SJSA1 (cell line): ENCODE results near the gene FGF23. TPM values are rescaled to one million over a fixed set of nuclear protein-coding genes. Genes with fewer than 3 reads are reported as not detected.

Experiments used
- DNase-seq, 2 experiments: peaks; one replicate each; pipeline ENCODE4 v3.0.0-alpha.2; 2015 to 2020; ENCODE audit warnings: low spot score in 2 of 2, low read depth in 1 of 2
- H3K27ac ChIP-seq: fragments of 250-450 bp; sonication (Bioruptor Pico); 2 replicates; pipeline ENCODE4 v1.5.1; 2020; ENCODE audit warnings: mild to moderate bottlenecking, moderate library complexity
- H3K27me3 ChIP-seq: fragments of 250-450 bp; sonication (Bioruptor Pico); replicated peaks from 2 replicates; pipeline ENCODE4 v1.5.1; 2020; ENCODE audit warnings: mild to moderate bottlenecking, moderate library complexity
- H3K36me3 ChIP-seq: fragments of 250-450 bp; sonication (Bioruptor Pico); 2 replicates; pipeline ENCODE4 v1.5.1; 2020; ENCODE audit warnings: mild to moderate bottlenecking
- H3K4me1 ChIP-seq: fragments of 250-450 bp; sonication (Bioruptor Pico); replicated peaks from 2 replicates; pipeline ENCODE4 v1.6.1; 2021; ENCODE audit warnings: mild to moderate bottlenecking
- H3K4me3 ChIP-seq: fragments of 250-450 bp; sonication (Bioruptor Pico); 2 replicates; pipeline ENCODE4 v1.5.1; 2020; ENCODE audit warnings: mild to moderate bottlenecking
- H3K9me3 ChIP-seq: fragments of 250-450 bp; sonication (Bioruptor Pico); replicated peaks from 2 replicates; pipeline ENCODE4 v1.5.1; 2020; ENCODE audit warnings: mild to moderate bottlenecking
- total RNA-seq: library from RNA; depleted of rRNA; stranded (reverse); fragments of >200 nt; shearing (Covaris generic); gene quantifications from 2 replicates; pipeline ENCODE4 v1.2.3, GENCODE V29; 2014

The FGF23 gene
- total RNA-seq, 1 experiment from 2014 or later, result not detected

DNA sequence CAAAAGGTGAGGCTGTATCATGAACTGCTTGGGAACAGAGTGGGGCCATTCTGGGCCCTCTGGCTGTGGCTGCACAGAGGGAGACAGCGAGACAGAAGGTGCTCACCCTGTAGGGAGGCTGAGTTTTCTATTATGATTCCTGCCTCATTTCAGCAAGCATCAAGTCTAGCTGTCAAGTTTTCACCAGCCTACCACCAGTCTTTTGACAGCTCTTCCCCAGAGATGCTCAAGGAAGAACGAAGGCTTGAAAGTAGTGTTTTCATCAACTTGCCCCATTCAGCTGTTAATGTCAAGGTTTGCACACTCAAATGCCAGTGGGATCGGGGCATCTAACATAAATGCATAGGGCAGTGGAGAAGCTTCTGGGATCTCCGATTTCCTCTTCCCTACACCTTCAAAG, 10.0 kb downstream of the FGF23 start:
- no peaks in the 10 kb centered on the region for H3K4me1 ChIP-seq
- no peak overlapping the region for H3K27ac ChIP-seq
- peaks cover 25% of the 10 kb centered on the region for H3K27me3 ChIP-seq
- H3K36me3 ChIP-seq, result no peaks in the 10 kb centered on the region
- no peaks in the 10 kb centered on the region for H3K9me3 ChIP-seq
- H3K4me3 ChIP-seq, result no peak overlapping the region
- DNase-seq, result no peak

DNA sequence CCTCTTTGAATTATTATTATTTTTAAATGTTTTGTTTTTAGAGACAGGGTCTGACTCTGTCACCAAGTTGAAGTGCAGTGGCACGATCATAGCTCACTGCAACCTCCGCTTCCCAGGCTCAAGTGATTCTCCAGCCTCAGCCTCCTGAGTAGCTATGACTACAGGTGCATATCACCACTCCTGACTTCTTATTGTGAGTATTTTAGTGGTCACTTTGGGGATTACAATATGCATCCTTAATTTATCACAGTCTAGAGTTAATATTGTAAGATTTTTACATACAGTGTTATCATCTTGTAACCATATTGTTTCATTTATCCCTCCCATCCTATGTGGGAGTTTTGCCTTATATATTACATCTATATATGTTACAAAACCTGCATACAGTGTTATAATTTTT, 13.4 kb downstream of the FGF23 start:
- Histone ChIP-seq H3K9me3 (no peaks in the 10 kb centered on the region), H3K27me3 (peaks cover 22% of the 10 kb centered on the region; the same call in 1 of the 2 replicates), H3K4me3 (no peak overlapping the region), H3K4me1 (no peaks in the 10 kb centered on the region), H3K27ac (no peak overlapping the region), H3K36me3 (no peaks in the 10 kb centered on the region)
- DNase-seq, result no peak

- Histone ChIP-seq H3K4me1 (no peaks in the 10 kb centered on the region), H3K27ac (no peak overlapping the region), H3K36me3 (peaks cover 28% of the 10 kb centered on the region), H3K27me3 (peaks cover 6% of the 10 kb centered on the region; the same call in 1 of the 2 replicates), H3K9me3 (no peaks in the 10 kb centered on the region), H3K4me3 (no peak overlapping the region)
- peak in 1 of 2 experiments; percentile 55 for DNase-seq
These were observed 23.5 kb downstream of the FGF23 start for GRCh38 chr12:4356041-4356327.

DNA sequence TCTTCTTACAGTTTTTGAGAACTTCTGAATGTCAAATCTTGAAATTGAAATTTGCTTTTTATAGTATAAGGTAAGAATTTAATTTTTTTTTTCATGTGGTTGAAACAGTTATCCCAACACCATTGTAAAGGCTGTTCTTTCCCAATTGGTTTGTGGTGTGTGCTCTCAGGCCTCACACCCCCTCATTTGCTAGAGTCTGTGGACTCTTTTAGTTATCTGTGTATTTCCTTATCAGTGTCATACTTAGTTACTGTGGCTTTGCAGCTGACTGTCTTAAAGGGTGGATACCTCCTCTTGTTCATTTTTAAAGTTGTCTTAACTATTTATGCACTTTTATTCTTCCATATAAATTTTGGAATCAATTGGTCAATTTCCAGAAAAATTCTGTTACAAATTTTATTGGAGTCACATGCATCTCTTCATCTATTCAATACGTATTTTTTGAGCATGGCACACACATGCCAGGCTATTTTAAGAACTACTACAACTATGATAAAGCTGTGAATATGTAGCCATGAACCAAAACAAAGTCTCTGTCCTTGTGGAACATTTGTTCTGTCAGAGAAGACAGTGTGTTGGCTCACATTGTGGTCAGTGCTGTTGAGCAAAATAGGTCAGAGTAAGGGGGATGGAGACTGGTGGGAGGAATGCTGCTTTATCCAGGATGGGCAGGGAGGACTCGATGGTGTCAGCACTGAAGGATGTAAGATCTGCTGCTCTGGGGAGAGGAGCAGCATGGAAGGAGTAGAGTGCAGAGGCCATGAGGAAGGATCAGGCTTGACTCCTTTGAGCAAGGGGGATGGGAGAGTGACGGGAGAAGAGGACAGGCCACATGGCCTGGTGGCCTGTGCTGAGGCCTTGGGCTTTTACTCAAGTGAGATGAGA, 24.1 kb downstream of the FGF23 start:
- Histone ChIP-seq H3K4me3 (no peak overlapping the region), H3K9me3 (no peaks in the 10 kb centered on the region), H3K27ac (no peak overlapping the region), H3K4me1 (no peaks in the 10 kb centered on the region), H3K27me3 (0 out of 2 replicates have a peak, but pooled peaks cover 2% of the 10 kb centered on the region), H3K36me3 (peaks cover 30% of the 10 kb centered on the region)
- DNase-seq, result no peak

DNA sequence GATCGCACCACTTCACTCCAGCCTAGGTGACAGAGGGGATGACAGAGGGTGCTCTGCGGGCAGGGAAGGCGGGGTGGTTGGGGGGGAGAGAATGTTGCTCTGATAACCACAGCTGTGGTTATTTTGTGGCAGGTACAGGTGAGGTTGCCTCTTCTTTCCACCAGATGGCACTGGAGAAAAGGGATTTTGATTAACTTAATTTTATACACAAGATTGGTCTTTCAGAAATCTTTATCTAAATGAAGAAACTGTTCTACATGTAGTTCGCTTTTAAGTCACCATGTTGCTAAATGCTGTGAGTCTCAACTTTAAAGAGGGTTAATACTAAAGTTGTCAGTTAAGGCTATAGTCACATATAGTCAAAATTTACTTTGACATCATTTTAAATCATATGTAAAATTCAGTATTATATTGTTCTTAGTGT, 25.7 kb downstream of the FGF23 start:
- no peak overlapping the region for H3K4me3 ChIP-seq
- no peak overlapping the region for H3K27ac ChIP-seq
- H3K36me3 ChIP-seq, result peaks cover 40% of the 10 kb centered on the region
- no peaks in the 10 kb centered on the region for H3K4me1 ChIP-seq
- no peaks in the 10 kb centered on the region for H3K9me3 ChIP-seq
- H3K27me3 ChIP-seq, result no peaks in the 10 kb centered on the region
- no peak for DNase-seq

GRCh38 chr12:4346931-4347330, 32.6 kb downstream of the FGF23 start:
- Histone ChIP-seq H3K27me3 (no peaks in the 10 kb centered on the region), H3K4me3 (no peak overlapping the region), H3K9me3 (no peaks in the 10 kb centered on the region), H3K27ac (no peak overlapping the region), H3K4me1 (no peaks in the 10 kb centered on the region), H3K36me3 (peaks cover 50% of the 10 kb centered on the region)
- DNase-seq, result no peak

GRCh38 chr12:4331842-4332241, 47.7 kb downstream of the FGF23 start:
- Histone ChIP-seq H3K36me3 (peaks cover 32% of the 10 kb centered on the region), H3K9me3 (no peaks in the 10 kb centered on the region), H3K27me3 (no peaks in the 10 kb centered on the region), H3K4me3 (no peak overlapping the region), H3K4me1 (no peaks in the 10 kb centered on the region), H3K27ac (no peak overlapping the region)
- no peak for DNase-seq

- no peak for DNase-seq
- H3K9me3 ChIP-seq, result no peaks in the 10 kb centered on the region
- no peak overlapping the region for H3K27ac ChIP-seq
- peaks cover 28% of the 10 kb centered on the region for H3K36me3 ChIP-seq
- no peak overlapping the region for H3K4me3 ChIP-seq
- H3K27me3 ChIP-seq, result no peaks in the 10 kb centered on the region
- H3K4me1 ChIP-seq, result no peaks in the 10 kb centered on the region
These were observed 48.3 kb downstream of the FGF23 start for GRCh38 chr12:4331221-4331620.

GRCh38 chr12:4330203-4330602, 49.3 kb downstream of the FGF23 start:
- H3K4me1 ChIP-seq, result no peaks in the 10 kb centered on the region
- H3K27ac ChIP-seq, result no peak overlapping the region
- no peak overlapping the region for H3K4me3 ChIP-seq
- peaks cover 31% of the 10 kb centered on the region for H3K36me3 ChIP-seq
- H3K9me3 ChIP-seq, result no peaks in the 10 kb centered on the region
- H3K27me3 ChIP-seq, result no peaks in the 10 kb centered on the region
- no peak for DNase-seq

GRCh38 chr12:4327293-4327692, 52.2 kb downstream of the FGF23 start:
- Histone ChIP-seq H3K36me3 (peaks cover 26% of the 10 kb centered on the region), H3K27ac (no peak overlapping the region)
- DNase-seq, result no peak

DNA sequence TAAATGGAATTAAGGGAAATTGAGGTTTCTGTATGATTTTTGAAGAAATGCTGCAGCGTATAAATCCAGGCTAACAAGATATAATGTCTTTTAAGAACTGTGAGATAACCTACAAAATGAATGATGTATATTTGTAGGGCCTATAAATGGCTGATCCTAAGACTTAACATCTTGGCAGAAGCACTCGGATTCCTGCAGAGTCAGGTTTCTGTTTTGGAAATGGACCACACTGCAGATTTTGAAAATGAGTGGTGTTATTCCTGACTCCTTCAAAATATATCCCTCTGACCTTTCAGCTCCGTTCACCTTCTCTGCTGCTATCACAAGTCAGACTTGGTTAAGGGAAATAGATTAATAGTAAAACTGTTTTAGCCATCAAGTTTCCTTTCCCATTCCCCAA, 53.5 kb downstream of the FGF23 start:
- Histone ChIP-seq H3K4me3 (no peak overlapping the region), H3K27me3 (no peaks in the 10 kb centered on the region), H3K36me3 (peaks cover 22% of the 10 kb centered on the region), H3K27ac (no peak overlapping the region), H3K4me1 (peaks cover 8% of the 10 kb centered on the region), H3K9me3 (no peaks in the 10 kb centered on the region)
- no peak for DNase-seq

More at GRCh38 chr12:4327293-4327692, 52.2 kb downstream of the FGF23 start:
- Histone ChIP-seq H3K4me1 (peaks cover 4% of the 10 kb centered on the region; the same call in 1 of the 2 replicates), H3K9me3 (no peaks in the 10 kb centered on the region), H3K27me3 (no peaks in the 10 kb centered on the region), H3K4me3 (no peak overlapping the region)

GRCh38 chr12:4324366-4324765, 55.1 kb downstream of the FGF23 start:
- Histone ChIP-seq H3K4me3 (no peak overlapping the region), H3K9me3 (no peaks in the 10 kb centered on the region), H3K27me3 (no peaks in the 10 kb centered on the region), H3K4me1 (peaks cover 13% of the 10 kb centered on the region), H3K36me3 (peaks cover 22% of the 10 kb centered on the region), H3K27ac (no peak overlapping the region)
- no peak for DNase-seq

DNA sequence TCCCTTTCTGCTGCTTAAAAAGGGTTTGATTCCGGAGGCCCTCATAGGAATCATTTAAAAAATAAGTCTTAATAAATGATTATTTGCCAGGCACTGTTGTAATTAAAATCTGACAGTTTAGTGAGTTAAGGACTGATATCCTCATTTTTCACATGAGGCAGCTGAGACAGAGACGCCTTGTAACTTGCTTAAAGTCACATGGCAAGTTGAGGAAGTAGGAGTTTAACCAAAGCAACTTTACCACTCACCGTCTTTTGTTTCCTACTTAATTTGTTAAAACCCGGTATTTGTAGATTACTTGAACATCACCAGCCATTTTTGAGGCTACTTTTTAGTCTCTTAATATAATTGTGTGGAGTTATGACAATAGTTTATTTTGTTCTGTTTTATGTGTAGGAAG, 56.1 kb downstream of the FGF23 start:
- Histone ChIP-seq H3K4me1 (peaks cover 13% of the 10 kb centered on the region), H3K27me3 (no peaks in the 10 kb centered on the region), H3K36me3 (peaks cover 22% of the 10 kb centered on the region), H3K27ac (no peak overlapping the region), H3K9me3 (no peaks in the 10 kb centered on the region), H3K4me3 (no peak overlapping the region)
- DNase-seq, result no peak

DNA sequence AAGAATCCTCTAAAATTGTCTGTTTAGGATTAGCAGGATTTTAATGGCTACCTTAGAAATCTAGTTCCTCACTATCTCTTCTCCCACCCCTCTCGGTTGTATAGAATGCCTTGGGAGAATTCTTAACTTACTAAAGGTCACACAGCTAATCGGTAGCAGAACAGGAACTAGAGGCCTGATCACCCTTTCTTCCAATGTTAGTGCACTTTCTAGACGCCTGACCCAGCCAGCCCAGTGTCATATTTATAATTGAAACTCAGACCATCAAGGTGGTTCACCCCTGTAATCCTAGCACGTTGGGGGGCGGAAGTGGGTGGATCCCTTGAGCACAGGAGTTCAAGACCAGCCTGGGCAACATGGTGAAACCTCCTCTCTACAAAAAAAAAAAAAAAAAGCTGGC, 56.8 kb downstream of the FGF23 start:
- peaks cover 22% of the 10 kb centered on the region for H3K36me3 ChIP-seq
- no peaks in the 10 kb centered on the region for H3K9me3 ChIP-seq
- H3K4me1 ChIP-seq, result peaks cover 13% of the 10 kb centered on the region
- H3K4me3 ChIP-seq, result no peak overlapping the region
- H3K27ac ChIP-seq, result no peak overlapping the region
- no peaks in the 10 kb centered on the region for H3K27me3 ChIP-seq
- DNase-seq, result no peak
